Thymus (tissue), 11 donors: ENCODE measurements around the gene MSANTD1. TPM values are rescaled to one million over a fixed set of nuclear protein-coding genes. Genes with fewer than 3 reads are reported as not detected.

Experiments
- DNase-seq, 9 donors: peaks; one replicate each; pipeline ENCODE4 v3.0.0-alpha.2; 2013; ENCODE audit warnings: low spot score in 9 of 9, low read depth in 6 of 9, missing footprints in 1 of 9
- H3K27ac ChIP-seq, 2 donors: one replicate each; pipeline ENCODE4 v1.5.1; 2013; ENCODE audit warnings: control low read depth in 1 of 2, low read depth in 1 of 2, low read length in 1 of 2, mild to moderate bottlenecking in 1 of 2, moderate library complexity in 1 of 2
- H3K27me3 ChIP-seq, 2 donors: one replicate each; pipeline ENCODE4 v1.5.1; 2013; ENCODE audit warnings: low read length in 1 of 2; ENCODE audit not compliant: control insufficient read depth in 2 of 2, insufficient read depth in 1 of 2
- H3K36me3 ChIP-seq, 2 donors: one replicate each; pipeline ENCODE4 v1.5.1; 2013; ENCODE audit warnings: low read length in 1 of 2, mild to moderate bottlenecking in 1 of 2, moderate library complexity in 1 of 2; ENCODE audit not compliant: control insufficient read depth in 2 of 2, insufficient read depth in 2 of 2
- H3K4me1 ChIP-seq, 2 donors: one replicate each; pipeline ENCODE4 v1.5.1; 2013; ENCODE audit warnings: low read length in 2 of 2; ENCODE audit not compliant: control insufficient read depth in 2 of 2, insufficient read depth in 2 of 2
- H3K4me3 ChIP-seq, 2 donors: one replicate each; pipeline ENCODE4 v1.5.1; 2013; ENCODE audit warnings: low read length in 2 of 2, control low read depth in 1 of 2, mild to moderate bottlenecking in 1 of 2
- H3K9me3 ChIP-seq, 2 donors: one replicate each; pipeline ENCODE4 v1.5.1; 2013; ENCODE audit warnings: low read length in 1 of 2, mild to moderate bottlenecking in 1 of 2; ENCODE audit not compliant: control insufficient read depth in 2 of 2, insufficient read depth in 1 of 2
- WGBS: extraction: QIAGEN DNeasy Blood & Tissue Kit; methylation state at CpG from one replicate; pipeline ENCODE4 v1.1.7; 2013; 5-methylcytosine and 5-hydroxymethylcytosine counted together
- polyA plus RNA-seq: library from polyadenylated mRNA; stranded (reverse); fragments of 200-250 nt; gene quantifications from one replicate; pipeline ENCODE4 v1.2.3, GENCODE V29; 2013
- total RNA-seq: library from RNA; stranded (reverse); fragments of 120-200 nt; gene quantifications from one replicate; pipeline ENCODE4 v1.2.4, GENCODE V29; 2013
- donor health status: healthy.

MSANTD1 gene
- total and polyA plus RNA-seq, 2 donors, result 0.33 to 1.0 TPM

DNA sequence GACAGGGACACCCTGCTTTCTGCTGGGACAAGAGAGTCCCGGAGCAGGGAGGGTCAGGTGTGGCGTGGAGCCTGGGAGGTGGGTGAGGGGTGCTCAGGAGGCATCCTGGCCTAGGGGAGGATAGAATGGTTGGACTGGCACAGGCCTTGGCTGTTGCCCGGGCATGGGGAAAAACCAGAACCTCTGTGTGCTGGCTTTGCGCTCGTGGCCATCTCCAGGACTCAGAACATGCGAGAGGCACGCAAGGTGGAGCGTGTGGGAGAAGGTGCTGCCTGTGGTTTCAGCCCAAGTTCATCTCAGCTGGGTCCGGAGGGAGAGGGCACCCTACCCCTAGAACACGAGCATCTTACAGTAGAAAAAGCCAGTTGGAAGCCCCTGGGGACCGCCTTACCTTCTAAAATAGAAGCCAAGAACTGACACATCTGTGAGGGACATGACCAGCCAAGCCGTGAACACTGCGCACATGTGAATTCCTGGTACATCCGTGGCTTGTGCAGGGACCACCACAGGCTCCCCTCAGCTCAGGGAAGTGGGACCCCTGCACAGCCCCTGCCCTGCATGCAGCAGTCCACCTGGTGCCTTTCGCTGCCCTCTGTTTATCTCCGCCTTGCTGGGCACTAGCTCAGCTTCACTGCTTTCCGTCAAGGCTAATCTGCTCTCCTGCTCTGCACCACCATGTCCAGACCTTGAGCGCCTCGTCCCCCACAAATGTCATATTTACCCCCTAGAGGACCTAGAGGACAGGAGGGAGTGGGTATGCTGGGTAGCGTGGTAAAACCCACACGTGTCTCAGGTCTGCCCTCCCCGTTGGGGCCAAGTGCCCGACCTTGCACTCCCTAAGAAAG, 13.5 kb downstream of the MSANTD1 start:
- Histone ChIP-seq H3K27ac (no peak overlapping the region), H3K27me3 (peaks cover 0 to 5% of the 10 kb centered on the region in 2 donors), H3K9me3 (no peaks in the 10 kb centered on the region), H3K4me1 (no peaks in the 10 kb centered on the region), H3K36me3 (no peaks in the 10 kb centered on the region), H3K4me3 (no peak overlapping the region)
- WGBS, result 95% methylated on average over 23 of the region's 23 CpGs
- DNase-seq, result no peak

DNA sequence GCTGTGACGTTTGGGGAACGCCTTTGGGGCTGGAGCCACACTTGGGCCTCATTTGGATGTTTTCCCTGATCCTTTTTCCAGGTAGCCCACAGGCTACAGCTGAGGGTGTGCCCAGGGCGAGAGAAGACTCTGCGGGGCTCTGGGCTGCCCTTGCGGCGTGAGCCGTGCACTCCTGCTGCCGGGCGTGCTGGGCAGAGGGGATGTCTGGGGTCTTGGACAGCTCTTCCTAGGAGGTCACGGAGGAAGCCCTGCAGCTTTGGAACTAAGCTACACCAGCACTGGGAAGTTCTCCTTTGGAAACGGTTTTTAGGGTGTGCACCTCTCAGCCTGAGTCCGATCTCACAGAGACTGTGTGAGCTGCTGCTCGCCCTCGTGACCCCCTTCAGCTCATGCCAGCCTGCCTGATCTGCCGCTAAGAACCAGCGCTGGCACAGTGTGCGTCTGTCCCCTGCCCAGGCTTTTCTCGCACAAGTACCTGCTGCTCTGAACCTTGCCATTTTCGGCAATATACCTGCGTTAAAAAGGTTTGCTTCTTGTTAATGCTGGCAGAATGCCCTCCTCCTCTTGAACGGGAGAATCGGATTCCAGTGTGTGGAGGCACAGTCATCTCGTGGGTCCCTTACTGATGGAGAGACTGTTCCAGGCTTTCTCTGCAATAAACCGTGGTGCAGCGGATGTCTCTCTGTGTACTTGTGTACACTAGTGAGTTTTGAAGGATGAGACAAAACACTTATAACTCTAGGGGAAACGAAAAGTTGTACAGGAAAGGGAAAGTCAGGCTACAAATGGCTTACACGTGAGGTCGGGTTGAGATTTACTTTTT, 14.3 kb downstream of the MSANTD1 start:
- Histone ChIP-seq H3K4me1 (no peaks in the 10 kb centered on the region), H3K27me3 (peaks cover 0 to 5% of the 10 kb centered on the region in 2 donors), H3K36me3 (no peaks in the 10 kb centered on the region), H3K4me3 (no peak overlapping the region), H3K9me3 (no peaks in the 10 kb centered on the region), H3K27ac (no peak overlapping the region)
- WGBS, result 94% methylated on average over 28 of the region's 28 CpGs
- no peak for DNase-seq

GRCh38 chr4:3263876-3264193, 14.9 kb downstream of the MSANTD1 start:
- H3K9me3 ChIP-seq, result no peaks in the 10 kb centered on the region
- WGBS, result 89% methylated on average over 6 of the region's 6 CpGs
- no peaks in the 10 kb centered on the region for H3K36me3 ChIP-seq
- H3K27ac ChIP-seq, result no peak overlapping the region
- H3K4me3 ChIP-seq, result no peak overlapping the region
- H3K4me1 ChIP-seq, result no peaks in the 10 kb centered on the region
- no peak for DNase-seq
- H3K27me3 ChIP-seq, result peaks cover 0 to 5% of the 10 kb centered on the region in 2 donors

GRCh38 chr4:3266076-3266475, 17.1 kb downstream of the MSANTD1 start:
- peaks cover 0 to 10% of the 10 kb centered on the region in 2 donors for H3K27me3 ChIP-seq
- WGBS, result 98% methylated on average over 17 of the region's 17 CpGs
- no peak overlapping the region for H3K27ac ChIP-seq
- DNase-seq, result no peak
- no peaks in the 10 kb centered on the region for H3K9me3 ChIP-seq
- no peaks in the 10 kb centered on the region for H3K4me1 ChIP-seq
- no peak overlapping the region for H3K4me3 ChIP-seq
- H3K36me3 ChIP-seq, result no peaks in the 10 kb centered on the region

DNA sequence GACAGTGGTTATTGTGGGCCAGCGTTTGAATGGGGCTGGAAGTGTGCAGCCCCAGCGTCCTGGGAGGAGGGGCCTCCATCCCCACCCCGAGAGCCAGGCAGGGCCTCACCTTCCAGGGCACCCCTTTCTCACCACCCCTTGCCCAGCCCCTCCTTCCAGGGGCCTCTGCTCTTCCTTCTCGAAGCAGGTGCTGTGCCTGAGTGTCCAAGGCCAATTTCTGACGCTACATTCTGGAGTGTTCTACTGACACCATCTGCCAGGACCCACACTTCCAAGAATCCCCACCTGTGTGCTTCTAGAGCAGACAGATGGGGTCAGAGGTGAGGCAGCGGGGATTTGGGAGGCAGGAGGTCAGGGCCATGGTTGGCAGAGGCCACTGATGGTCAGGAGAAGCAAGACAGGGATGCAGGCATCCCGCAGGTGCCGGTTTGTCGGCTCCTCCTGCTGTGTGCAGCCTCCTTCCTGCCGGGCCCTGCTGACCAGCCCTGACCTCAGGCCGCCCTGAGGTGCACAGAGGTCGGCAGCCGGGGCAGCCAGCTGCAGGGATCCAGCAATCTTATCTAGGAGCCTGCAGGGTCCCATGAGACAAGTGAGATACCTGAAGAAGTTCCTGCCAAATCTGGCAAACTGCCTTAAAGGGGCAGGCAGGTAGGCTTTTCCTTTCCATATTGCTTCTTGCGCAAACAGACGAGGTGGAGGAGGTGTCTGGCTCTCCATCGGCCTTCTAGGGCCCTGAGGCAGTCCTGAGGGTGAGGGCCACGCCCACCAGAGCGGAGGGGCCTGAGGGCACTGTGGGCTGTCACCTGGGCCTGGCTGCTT, 18.8 kb downstream of the MSANTD1 start:
- WGBS, result 91% methylated on average over 18 of the region's 18 CpGs
- no peak overlapping the region for H3K27ac ChIP-seq
- H3K27me3 ChIP-seq, result peaks cover 0 to 7% of the 10 kb centered on the region in 2 donors
- no peak overlapping the region for H3K4me3 ChIP-seq
- no peaks in the 10 kb centered on the region for H3K36me3 ChIP-seq
- H3K4me1 ChIP-seq, result no peaks in the 10 kb centered on the region
- DNase-seq, result no peak
- H3K9me3 ChIP-seq, result no peaks in the 10 kb centered on the region

GRCh38 chr4:3268395-3269104, 19.6 kb downstream of the MSANTD1 start:
- Histone ChIP-seq H3K4me3 (no peak overlapping the region), H3K27me3 (peaks cover 0 to 4% of the 10 kb centered on the region in 2 donors), H3K9me3 (no peaks in the 10 kb centered on the region), H3K36me3 (no peaks in the 10 kb centered on the region), H3K27ac (no peak overlapping the region), H3K4me1 (no peaks in the 10 kb centered on the region)
- WGBS, result 94% methylated on average over 17 of the region's 17 CpGs
- no peak for DNase-seq

DNA sequence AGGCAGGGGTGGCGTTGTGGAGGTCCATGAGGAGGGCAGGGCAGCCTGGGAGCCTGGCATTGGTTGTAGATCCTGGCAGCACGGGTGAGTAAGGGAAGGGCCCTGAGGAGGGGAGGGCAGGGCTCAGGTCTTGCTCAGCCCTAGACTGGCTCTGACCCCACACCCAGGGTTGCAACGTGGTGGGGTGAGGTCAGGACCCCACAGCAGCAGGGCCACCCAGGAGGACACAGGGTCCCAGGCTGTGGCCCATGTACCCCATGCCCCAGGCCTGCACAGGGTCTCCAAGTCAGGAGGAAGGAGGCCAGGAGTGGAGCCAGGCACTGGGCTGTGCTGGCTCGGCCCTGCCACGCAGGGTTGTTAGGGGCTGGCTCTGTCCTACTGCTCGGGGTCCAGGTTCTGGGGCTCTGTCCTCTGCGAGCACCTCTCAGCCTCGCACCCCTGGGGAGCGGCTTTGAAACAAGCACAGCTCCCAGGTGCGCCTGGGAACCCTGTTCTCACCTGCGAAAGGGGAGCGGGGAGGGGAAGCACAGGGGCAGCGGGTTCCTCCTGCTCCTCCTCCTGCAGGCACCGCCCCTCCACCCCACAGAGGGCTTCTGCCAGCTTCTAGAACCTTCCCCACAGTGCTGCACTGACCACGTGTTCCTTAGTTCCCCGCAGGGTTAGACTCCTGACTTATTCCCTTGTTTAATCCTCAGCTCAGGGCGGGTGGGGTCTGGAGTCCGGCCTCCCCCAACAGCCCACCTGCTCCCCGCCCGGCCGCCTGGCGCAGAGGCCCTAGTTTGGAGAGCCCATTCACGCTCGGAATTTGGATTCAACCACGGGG, 20.4 kb downstream of the MSANTD1 start:
- 94% methylated on average over 25 of the region's 25 CpGs for WGBS
- no peak overlapping the region for H3K27ac ChIP-seq
- H3K36me3 ChIP-seq, result no peaks in the 10 kb centered on the region
- peaks cover 0 to 4% of the 10 kb centered on the region in 2 donors for H3K27me3 ChIP-seq
- no peaks in the 10 kb centered on the region for H3K9me3 ChIP-seq
- H3K4me1 ChIP-seq, result no peaks in the 10 kb centered on the region
- DNase-seq, result no peak
- H3K4me3 ChIP-seq, result no peak overlapping the region

DNA sequence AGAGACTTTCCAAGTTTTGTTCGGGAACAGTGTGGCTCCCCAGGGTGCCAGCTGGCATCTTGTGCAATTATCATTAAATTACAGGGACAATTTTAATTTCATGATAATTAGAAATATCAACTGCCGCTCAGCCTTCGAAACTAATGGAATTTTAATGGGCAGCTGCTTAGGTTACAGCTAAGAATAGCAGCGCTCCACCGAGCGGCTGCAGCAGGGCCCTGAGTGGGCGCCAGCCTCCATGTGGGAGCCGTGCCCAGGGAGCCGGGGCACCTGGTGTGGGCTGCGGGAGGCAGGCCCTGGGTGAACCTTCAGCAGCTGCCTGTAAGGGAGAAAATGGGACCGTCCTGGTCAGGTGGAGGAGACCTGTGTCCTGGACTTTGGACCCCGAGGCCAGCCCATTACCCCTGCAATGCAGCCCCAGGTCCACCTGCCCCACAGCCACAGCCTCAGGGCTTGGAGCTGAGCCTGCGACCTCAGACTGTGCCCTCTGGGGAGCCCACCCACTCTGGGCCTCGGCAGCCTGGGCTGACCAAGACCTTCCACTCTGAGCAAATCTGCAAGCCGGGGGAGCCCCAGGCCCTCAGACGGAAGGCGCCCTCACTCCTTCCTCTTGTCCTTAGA, 21.1 kb downstream of the MSANTD1 start:
- Histone ChIP-seq H3K4me3 (no peak overlapping the region), H3K36me3 (no peaks in the 10 kb centered on the region), H3K9me3 (no peaks in the 10 kb centered on the region), H3K27ac (no peak overlapping the region), H3K27me3 (peaks cover 0 to 4% of the 10 kb centered on the region in 2 donors), H3K4me1 (no peaks in the 10 kb centered on the region)
- no peak for DNase-seq
- WGBS, result 94% methylated on average over 17 of the region's 17 CpGs
